Activated T-helper 17 cell treated with anti-CD3 and anti-CD28 coated beads, Interleukin-2, amount 50 U/mL, for 72 hours (primary cell): ENCODE results near the gene HIBCH. TPM values are rescaled to one million over a fixed set of nuclear protein-coding genes. Genes with fewer than 3 reads are reported as not detected.

Experiments used
- ATAC-seq: fragments of 150-1000 bp; cut with Tn5 transposase; replicated peaks from 2 replicates; pipeline ENCODE4 v1.10.0; 2021; ENCODE audit warnings: mild to moderate bottlenecking, moderate library complexity
- H3K27ac Mint-ChIP-seq: one replicate; pipeline ENCODE4 v1.8.0; 2022; ENCODE audit warnings: mixed read lengths
- H3K27me3 Mint-ChIP-seq: one replicate; pipeline ENCODE4 v1.8.0; 2022; ENCODE audit warnings: mixed read lengths
- H3K36me3 Mint-ChIP-seq: one replicate; pipeline ENCODE4 v1.8.0; 2022; ENCODE audit warnings: low read depth, mild to moderate bottlenecking, mixed read lengths
- H3K4me1 Mint-ChIP-seq: one replicate; pipeline ENCODE4 v1.8.0; 2022; ENCODE audit warnings: mixed read lengths
- H3K4me3 Mint-ChIP-seq: one replicate; pipeline ENCODE4 v1.8.0; 2022; ENCODE audit warnings: mild to moderate bottlenecking, mixed read lengths
- H3K9me3 Mint-ChIP-seq: one replicate; pipeline ENCODE4 v1.8.0; 2022; ENCODE audit warnings: mixed read lengths
- total RNA-seq, 2 donors: library from RNA; stranded (reverse); gene quantifications; one replicate each; pipeline ENCODE4 v1.2.3, GENCODE V29; 2022

The HIBCH gene
- total RNA-seq, 2 donors from 2014 or later = 31.3 to 44.9 TPM

DNA sequence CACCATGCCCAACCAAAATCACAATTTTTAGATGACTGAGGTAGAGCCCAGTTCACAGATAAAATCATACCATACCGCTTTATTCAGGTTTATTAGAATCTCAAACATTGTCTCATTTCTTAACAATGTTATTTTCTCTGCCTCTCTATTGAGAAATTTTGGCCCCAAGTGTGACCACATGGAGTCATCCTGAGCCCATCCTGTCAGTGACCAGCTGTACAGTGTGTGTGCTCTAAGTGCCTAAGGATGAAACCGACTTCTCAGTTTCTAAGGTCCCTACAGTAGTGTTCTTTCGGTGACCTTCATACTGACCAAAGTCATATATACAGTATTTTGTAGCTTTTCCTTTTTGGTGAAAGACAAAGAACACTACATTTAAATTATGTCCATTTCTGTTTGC, 133.4 kb downstream of the HIBCH start:
- ATAC-seq = no peak
- no peak overlapping the region for H3K27ac Mint-ChIP-seq

DNA sequence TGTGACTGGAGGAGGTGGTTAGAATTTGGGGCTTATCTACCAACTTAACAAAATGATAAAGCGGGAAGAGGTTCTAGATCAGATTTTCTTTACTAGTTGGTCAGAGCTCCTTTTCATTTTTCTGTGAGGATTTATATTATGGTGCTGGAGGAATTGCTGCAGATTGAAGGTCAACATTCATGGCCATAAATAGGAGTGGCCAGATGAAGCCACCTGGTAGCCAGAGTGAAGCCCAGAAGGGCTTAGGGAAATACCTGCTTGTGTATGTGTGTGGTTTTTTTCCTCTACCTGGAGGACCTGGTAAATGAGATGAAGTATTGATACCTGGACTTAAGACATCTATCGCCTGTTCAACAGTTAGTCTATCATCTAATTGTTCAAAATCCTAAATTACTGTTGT, 134.2 kb downstream of the HIBCH start:
- Mint-ChIP-seq H3K4me1 (no peaks in the 10 kb centered on the region), H3K27me3 (peaks cover 5% of the 10 kb centered on the region), H3K4me3 (no peak overlapping the region), H3K36me3 (no peaks in the 10 kb centered on the region), H3K27ac (no peak overlapping the region), H3K9me3 (no peaks in the 10 kb centered on the region)
- no peak for ATAC-seq

More for the DNA sequence above, 133.4 kb downstream of the HIBCH start:
- Mint-ChIP-seq H3K27me3 (peaks cover 2% of the 10 kb centered on the region), H3K36me3 (no peaks in the 10 kb centered on the region), H3K4me3 (no peak overlapping the region), H3K4me1 (no peaks in the 10 kb centered on the region), H3K9me3 (no peaks in the 10 kb centered on the region)

DNA sequence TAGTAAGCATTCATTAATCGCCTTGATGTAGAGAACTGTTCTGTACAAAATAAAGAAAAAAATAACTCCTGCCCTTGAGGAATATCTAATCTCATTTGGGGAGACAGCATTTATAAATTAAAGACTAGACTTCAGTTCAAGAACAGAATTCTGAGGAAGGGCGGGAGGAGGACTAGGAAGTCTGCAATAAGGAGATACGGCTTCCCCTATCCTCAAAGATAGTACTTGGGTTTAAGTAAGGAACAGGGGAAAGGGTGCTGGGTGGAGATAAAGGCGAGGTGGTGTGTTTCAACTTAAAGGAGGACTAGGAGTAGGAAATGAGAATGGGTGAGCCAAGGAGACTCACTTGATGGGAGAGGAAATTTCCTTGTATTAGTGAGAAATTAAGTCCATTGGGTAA, 135.2 kb downstream of the HIBCH start:
- Mint-ChIP-seq H3K27ac (no peak overlapping the region), H3K27me3 (peaks cover 10% of the 10 kb centered on the region), H3K36me3 (no peaks in the 10 kb centered on the region), H3K4me1 (no peaks in the 10 kb centered on the region), H3K9me3 (no peaks in the 10 kb centered on the region), H3K4me3 (no peak overlapping the region)
- no peak for ATAC-seq

DNA sequence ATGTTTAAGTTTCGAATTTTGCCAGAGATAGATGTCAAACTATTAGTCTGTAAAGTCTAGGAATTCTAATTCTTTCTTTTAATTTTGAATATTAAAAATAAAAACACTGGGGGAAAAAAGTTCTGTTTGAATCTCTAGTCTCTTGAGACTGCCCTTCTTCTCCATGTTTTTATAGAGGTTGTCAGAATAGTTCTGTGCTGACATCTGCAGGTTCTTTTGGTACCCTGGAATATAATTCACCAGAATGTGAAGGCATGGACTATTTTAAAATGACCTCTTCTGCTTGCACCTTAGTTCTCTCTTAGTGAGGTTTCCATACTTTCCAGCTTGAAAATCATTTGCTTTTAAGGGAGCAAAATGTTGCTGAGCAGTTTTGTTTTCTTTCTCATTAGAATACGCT, 136.1 kb downstream of the HIBCH start:
- peaks cover 10% of the 10 kb centered on the region for H3K27me3 Mint-ChIP-seq
- no peak for ATAC-seq
- no peaks in the 10 kb centered on the region for H3K36me3 Mint-ChIP-seq
- H3K4me1 Mint-ChIP-seq = no peaks in the 10 kb centered on the region
- no peak overlapping the region for H3K4me3 Mint-ChIP-seq
- no peaks in the 10 kb centered on the region for H3K9me3 Mint-ChIP-seq
- no peak overlapping the region for H3K27ac Mint-ChIP-seq

DNA sequence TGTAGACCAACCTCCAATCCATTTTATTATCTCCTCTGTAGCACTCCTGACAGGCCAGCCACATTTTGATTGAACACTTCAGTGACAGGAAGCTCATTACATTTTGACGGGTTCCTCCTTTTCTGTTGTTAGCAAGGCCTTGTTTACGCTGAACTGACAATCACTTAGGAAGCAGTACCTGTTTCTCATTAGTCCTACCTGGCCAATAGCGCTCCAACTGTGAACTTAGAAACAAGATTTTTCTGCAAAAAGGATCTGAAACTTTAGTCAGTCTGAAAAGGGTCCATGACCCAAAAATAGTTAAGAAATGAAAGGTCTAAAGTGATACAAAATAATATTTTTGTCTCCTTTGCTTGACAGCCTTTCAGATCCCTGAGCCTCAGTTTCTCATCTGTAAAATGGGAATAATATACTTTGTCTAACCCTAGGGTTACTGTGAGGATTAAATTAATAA, 137.5 kb downstream of the HIBCH start:
- Mint-ChIP-seq H3K4me1 (no peaks in the 10 kb centered on the region), H3K27me3 (peaks cover 14% of the 10 kb centered on the region), H3K9me3 (no peaks in the 10 kb centered on the region), H3K4me3 (no peak overlapping the region), H3K27ac (no peak overlapping the region), H3K36me3 (no peaks in the 10 kb centered on the region)
- ATAC-seq = no peak

DNA sequence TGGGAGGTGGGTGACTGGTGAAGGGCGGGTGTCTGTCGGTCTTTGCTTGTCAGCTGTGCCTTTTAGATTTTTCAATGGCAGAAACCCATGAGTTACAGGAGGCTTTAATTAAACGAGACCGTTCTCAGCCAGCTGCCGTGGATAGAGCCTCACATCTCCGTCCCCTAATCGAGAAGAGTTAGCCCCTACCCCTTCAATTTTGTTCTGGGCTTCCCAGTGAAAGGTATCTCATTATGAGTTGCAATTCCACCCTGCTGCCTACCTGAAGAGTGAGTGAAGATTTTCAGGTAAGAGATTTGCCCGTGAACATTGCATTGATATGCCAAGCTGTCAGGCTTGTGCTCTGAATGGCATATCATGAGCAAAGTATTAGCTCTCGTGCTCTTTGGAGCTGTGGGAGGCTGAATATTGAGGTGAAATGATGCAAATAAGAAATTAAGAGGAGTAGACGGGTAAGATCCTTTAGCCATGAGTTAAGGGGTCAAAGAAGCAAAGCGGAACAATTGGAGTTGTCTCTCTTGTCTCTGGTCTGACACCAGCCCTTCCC, 138.4 kb downstream of the HIBCH start:
- peak overlapping the region; percentile 42 for H3K4me3 Mint-ChIP-seq

DNA sequence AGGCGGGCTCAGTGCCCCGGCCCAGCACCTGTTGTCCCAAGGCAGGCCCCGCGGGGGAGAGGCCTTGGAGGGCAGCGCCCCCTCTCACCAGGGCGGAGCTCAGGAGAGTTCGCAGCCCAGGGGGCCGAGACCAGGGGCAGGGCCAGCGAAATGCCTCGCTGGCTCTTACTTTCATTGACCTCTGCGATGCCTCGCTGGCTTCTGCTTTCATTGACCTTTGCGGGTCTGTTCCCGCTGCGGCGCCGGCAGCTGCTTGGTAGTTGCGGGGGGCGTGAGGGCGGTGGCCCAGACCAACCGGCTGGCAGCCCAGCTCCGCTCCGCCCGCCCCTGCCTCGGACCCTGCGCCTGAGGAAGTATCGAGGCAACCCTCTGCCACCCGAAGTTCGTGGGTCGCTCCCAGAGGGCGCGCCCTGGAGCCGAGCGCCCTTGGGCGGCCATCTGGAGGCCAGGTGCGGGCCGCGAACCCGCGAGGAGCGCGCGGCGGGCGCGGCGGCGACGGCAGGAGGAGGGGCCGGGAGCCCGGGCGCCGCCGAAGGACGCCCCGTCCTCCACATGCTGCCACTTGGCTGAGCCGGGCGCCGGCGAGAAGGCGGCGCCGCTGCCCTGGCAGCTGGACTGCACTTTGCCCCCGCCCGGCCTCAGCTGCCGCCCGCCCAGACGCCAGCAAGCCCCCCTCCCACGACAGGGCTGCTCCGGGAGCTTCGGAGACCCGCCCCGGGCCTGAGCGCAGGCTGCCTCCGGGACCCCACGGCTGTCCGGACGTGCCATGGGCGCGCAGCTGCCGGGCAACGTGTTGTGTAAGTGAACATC, 139.1 kb downstream of the HIBCH start:
- Mint-ChIP-seq H3K27ac (no peak overlapping the region), H3K27me3 (peaks cover 14% of the 10 kb centered on the region)

More for the DNA sequence above, 138.4 kb downstream of the HIBCH start:
- no peaks in the 10 kb centered on the region for H3K36me3 Mint-ChIP-seq
- peaks cover 14% of the 10 kb centered on the region for H3K27me3 Mint-ChIP-seq
- no peaks in the 10 kb centered on the region for H3K9me3 Mint-ChIP-seq
- H3K4me1 Mint-ChIP-seq = no peaks in the 10 kb centered on the region
- ATAC-seq = no peak
- no peak overlapping the region for H3K27ac Mint-ChIP-seq

DNA sequence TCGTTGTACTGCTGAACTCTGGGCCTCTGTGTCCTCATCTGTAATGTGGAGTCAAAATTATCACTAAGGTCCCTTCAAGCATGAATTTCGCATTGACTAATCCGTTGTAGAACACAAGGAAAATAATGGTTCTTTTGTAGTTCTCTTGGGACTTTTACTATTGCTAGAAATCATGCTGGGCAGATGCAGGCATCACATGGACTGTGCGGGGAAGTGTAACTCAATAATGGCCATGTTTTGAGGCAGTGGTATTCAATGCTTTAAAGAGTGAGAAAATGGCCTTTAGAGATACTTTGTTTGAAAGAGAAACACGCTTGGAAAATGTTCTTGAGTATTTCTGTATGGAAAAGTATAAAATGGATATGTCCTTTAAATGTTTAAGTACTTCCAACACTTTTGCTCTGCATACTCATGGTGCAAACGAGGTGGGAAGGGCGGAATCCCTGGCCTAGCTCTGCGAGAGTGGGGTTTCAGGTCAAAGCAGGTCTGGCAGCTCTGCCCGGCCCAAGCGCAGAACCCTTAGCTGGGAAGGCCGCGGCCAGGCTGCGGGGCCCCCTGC, 139.8 kb downstream of the HIBCH start:
- no peak overlapping the region for H3K27ac Mint-ChIP-seq
- H3K9me3 Mint-ChIP-seq = no peaks in the 10 kb centered on the region
- peaks cover 14% of the 10 kb centered on the region for H3K27me3 Mint-ChIP-seq
- no peaks in the 10 kb centered on the region for H3K4me1 Mint-ChIP-seq
- no peak for ATAC-seq
- no peaks in the 10 kb centered on the region for H3K36me3 Mint-ChIP-seq
- H3K4me3 Mint-ChIP-seq = peak overlapping the region; percentile 42

More for the DNA sequence above, 139.1 kb downstream of the HIBCH start:
- Mint-ChIP-seq H3K4me3 (peak overlapping the region; percentile 42), H3K36me3 (no peaks in the 10 kb centered on the region), H3K4me1 (no peaks in the 10 kb centered on the region), H3K9me3 (no peaks in the 10 kb centered on the region)
- ATAC-seq = peak; percentile 40

DNA sequence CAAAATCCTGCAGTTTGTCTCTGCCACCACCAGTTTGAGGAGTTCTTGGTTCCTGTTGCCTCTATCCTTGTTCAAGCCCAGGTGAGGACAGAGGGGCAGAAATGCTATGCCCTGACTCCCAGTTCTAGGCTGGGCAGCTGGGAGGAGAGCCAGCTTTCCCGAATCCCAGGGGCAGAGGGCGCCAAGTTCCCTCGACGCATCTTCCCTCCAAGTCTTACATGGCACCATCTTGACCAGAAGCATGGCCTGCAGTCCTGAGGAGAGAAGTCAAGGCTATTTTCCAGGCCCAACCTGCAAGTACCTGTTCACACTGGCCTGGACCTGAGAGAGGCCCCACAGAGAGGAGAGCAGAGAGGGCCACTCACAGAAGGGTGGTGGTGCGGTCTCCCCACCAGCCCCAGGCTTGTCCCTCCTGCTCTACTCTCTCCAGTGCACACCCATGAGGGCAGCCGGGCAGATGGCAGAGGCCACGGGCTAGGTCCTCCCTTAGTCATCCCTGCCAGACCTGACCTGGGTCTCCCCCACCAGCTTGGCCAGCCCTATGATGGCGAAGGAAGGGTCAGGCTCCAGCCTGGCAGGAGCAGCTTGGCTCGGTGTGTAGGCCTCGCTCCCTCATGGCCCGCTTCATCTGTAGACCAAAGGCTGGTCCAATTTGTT, 141.4 kb downstream of the HIBCH start:
- Mint-ChIP-seq H3K27ac (no peak overlapping the region), H3K4me1 (no peaks in the 10 kb centered on the region), H3K9me3 (peaks cover 6% of the 10 kb centered on the region), H3K4me3 (no peak overlapping the region), H3K27me3 (peaks cover 14% of the 10 kb centered on the region), H3K36me3 (no peaks in the 10 kb centered on the region)
- no peak for ATAC-seq

DNA sequence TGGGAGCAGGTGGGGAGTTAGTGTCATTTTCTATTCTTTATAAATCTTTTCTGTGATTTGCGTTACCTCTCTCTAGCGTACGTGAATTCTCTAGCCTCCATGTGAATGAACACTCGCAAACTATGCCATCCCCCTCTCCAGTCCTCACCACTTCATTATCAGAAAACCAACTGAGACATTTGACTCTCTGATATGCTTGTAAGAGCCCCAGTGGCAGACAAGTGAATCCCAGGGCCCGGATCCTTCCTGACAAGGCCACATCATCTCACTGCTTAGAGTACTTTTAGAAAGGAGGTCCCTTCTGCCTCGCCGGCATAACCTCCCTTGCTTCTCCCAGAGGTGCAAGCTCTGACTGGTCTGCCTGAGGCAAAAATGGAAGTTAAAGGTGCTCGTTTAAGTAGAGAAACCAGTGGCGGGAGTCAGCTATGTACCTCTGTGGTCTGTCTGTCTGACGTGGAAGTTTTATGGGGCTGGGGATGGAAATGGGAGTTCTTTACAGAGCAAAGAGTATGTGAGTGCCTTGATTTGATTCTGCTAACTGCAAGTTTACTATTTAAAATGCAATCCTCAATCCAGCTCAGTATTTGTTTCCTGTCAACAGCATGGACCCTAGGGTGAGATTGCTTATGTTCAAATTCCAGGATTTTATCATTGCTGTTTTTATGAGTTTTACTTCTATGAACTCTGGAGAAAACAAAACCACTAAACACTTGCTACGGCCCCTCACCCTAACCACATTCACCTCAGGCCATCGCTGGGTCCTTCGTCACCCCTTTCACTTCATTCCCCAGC, 142.2 kb downstream of the HIBCH start:
- Mint-ChIP-seq H3K4me1 (no peaks in the 10 kb centered on the region), H3K27ac (no peak overlapping the region), H3K27me3 (peaks cover 14% of the 10 kb centered on the region), H3K4me3 (no peak overlapping the region), H3K36me3 (no peaks in the 10 kb centered on the region), H3K9me3 (peaks cover 6% of the 10 kb centered on the region)
- no peak for ATAC-seq

DNA sequence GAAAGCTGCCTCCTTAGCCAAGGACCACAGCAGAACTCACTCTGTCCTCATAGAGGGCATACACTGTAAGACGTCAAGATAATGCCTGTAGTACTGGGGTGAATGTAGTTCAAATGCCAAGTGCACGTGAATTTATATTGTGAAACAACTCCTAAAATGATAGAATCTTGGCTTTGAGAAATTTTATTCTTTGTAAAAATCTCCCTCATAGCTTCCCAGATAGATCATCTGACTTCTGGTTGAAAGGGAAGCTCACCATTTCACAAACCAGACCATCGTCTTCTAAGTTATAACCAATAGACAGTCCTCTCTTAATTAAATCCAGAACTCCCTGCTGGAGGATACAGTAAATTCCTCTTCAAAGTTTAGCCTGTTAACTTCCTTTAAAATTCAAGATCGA, 146.2 kb downstream of the HIBCH start:
- Mint-ChIP-seq H3K27me3 (peaks cover 3% of the 10 kb centered on the region), H3K27ac (no peak overlapping the region), H3K4me1 (no peaks in the 10 kb centered on the region), H3K36me3 (no peaks in the 10 kb centered on the region), H3K4me3 (no peak overlapping the region), H3K9me3 (peaks cover 13% of the 10 kb centered on the region)
- ATAC-seq = no peak

DNA sequence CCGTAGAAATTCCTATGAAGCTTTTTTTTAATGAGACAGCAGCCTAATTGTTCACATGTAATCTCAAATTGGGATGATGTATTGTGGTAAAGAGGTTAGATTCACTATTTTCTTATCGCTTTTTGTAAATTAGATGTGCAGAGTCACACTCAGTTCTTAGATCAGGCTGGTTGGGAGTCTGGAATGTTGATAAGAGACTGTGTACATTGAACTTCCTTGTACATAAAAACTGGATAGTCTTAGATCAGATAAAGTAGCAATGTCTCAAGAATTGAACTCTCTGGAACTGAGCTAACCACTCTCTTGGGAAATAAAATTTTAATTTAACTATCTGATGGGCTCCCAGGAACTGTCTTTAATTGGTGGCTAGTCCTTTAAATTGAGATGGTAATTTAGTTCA, 149.0 kb downstream of the HIBCH start:
- Mint-ChIP-seq H3K4me1 (no peaks in the 10 kb centered on the region), H3K9me3 (peaks cover 15% of the 10 kb centered on the region), H3K36me3 (no peaks in the 10 kb centered on the region), H3K4me3 (no peak overlapping the region), H3K27me3 (no peaks in the 10 kb centered on the region), H3K27ac (no peak overlapping the region)
- ATAC-seq = no peak

DNA sequence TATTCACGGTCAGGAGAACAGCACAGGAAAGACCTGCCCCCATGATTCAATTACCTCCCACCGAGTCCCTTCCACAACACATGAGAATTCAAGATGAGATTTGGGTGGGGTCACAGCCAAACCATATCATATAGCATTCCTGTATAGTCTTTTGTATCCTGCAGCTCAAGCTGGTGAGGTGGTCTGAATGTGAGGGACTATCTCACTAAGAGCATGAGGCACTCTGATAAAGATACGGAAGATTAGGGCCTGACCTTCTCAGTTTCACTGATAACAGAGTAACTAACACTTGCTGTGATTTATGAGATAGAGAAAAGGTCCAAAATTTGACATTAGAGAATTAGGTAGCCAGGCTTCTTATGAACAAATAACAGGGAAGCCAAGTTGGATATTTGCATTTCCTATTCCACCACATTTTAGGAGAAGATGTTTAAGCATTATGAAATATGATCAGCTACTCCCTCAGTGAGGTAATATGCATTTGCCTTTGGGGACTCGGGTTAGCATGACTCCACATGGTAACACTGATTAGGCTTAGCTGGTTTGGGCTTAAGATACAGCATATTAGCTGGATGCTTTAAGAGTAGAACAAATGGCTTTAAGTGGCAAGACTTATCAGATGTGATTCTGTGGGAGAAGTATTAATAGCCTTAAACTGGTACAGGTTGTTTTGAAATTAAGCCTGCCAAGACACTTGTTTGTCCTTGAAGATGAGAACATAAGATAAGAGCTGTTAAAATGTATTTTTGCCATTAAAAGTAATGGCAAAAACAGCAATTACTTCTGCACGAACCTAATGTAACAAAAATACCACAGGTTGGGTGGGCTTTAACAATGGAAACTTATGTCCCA, 150.2 kb downstream of the HIBCH start:
- Mint-ChIP-seq H3K4me3 (no peak overlapping the region), H3K27ac (no peak overlapping the region), H3K36me3 (no peaks in the 10 kb centered on the region), H3K27me3 (no peaks in the 10 kb centered on the region), H3K9me3 (peaks cover 15% of the 10 kb centered on the region), H3K4me1 (no peaks in the 10 kb centered on the region)
- no peak for ATAC-seq
